Gastroesophageal sphincter (tissue), 3 donors: Measurements from ENCODE around the gene CERS1.

Experiments
- CTCF ChIP-seq, 4 experiments: fragments of 200-600 bp in 2 of 4; fragments of 450-650 bp in 2 of 4; sonication (generic) in 1 of 4; IDR thresholded peaks; one replicate each; pipeline ENCODE4 v1.5.1; 2017 to 2019; ENCODE audit warnings: antibody characterized with exemption in 4 of 4, mild to moderate bottlenecking in 2 of 4, moderate library complexity in 2 of 4
- EP300 ChIP-seq: sonication (generic); formaldehyde crosslinking; IDR thresholded peaks from one replicate; pipeline ENCODE4 v1.6.1; 2017; ENCODE audit warnings: antibody characterized with exemption, mild to moderate bottlenecking

- TF ChIP-seq CTCF (IDR thresholded peaks at IDR 0.05) (no peak), EP300 (no peak)
Observed at GRCh38 chr19:18842166-18842565, 53.8 kb downstream of the CERS1 start.
